Endothelial cell of umbilical vein (primary cell): ENCODE results near the gene PRR23B. TPM values are rescaled to one million over a fixed set of nuclear protein-coding genes. Genes with fewer than 3 reads are reported as not detected.

Experiments used
- BruUV-seq: library from RNA; stranded (reverse); fragments of 400-500 nt; replicated peaks from 2 replicates; lab custom pipeline; 2021; lab: Mats Ljungman, UMichigan
- CTCF ChIA-PET: fragments of 300-600, 350-600 bp; sonication (Branson Sonifier 250); formaldehyde crosslinking; loops from one replicate; lab custom pipeline; 2021; ENCODE audit warnings: antibody characterized with exemption, inconsistent platforms; lab: Charles Lee
- POLR2A ChIA-PET: fragments of 300-600, 350-600 bp; sonication (Branson Sonifier 250); formaldehyde crosslinking; loops from one replicate; lab custom pipeline; 2021; ENCODE audit warnings: antibody characterized with exemption, inconsistent platforms; lab: Charles Lee
- DNase-seq: peaks from one replicate; pipeline ENCODE4 v3.0.0-alpha.2; 2011; ENCODE audit warnings: low read depth, low spot score
- FAIRE-seq: peaks from 2 replicates; lab custom pipeline; 2011; peaks lifted over from hg19 to GRCh38; lab: Jason Lieb, UNC
- H2AFZ ChIP-seq: 2 replicates; pipeline ENCODE4 v1.6.0; 2012; ENCODE audit warnings: low read depth, low read length, control low read depth, inconsistent platforms
- H3K27ac ChIP-seq: 2 replicates; pipeline ENCODE4 v1.5.1; 2011; ENCODE audit warnings: low read depth, mild to moderate bottlenecking, control low read depth, low read length, moderate library complexity; ENCODE audit not compliant: insufficient read depth
- H3K27me3 ChIP-seq, 2 experiments: 2 replicates each; pipeline versions ENCODE4 v1.6.0 to v1.6.1; 2011; ENCODE audit warnings: low read length in 2 of 2, mixed read lengths in 1 of 2; ENCODE audit not compliant: control insufficient read depth in 2 of 2, insufficient read depth in 2 of 2
- H3K36me3 ChIP-seq, 2 experiments: 2 replicates in 1 of 2; 3 replicates in 1 of 2; pipeline ENCODE4 v1.5.1; 2011; ENCODE audit warnings: low read length in 2 of 2, mild to moderate bottlenecking in 1 of 2, moderate library complexity in 1 of 2; ENCODE audit not compliant: control insufficient read depth in 2 of 2, insufficient read depth in 2 of 2; ENCODE audit errors: extremely low read depth in 1 of 2
- H3K4me1 ChIP-seq: 3 replicates; pipeline ENCODE4 v1.5.1; 2011; ENCODE audit warnings: mild to moderate bottlenecking, low read length; ENCODE audit not compliant: control insufficient read depth, insufficient read depth; ENCODE audit errors: extremely low read depth
- H3K4me2 ChIP-seq: 2 replicates; pipeline ENCODE4 v1.6.1; 2011; ENCODE audit warnings: low read length, control low read depth, mixed read lengths; ENCODE audit not compliant: insufficient read depth
- H3K4me3 ChIP-seq, 3 experiments: fragments of 200-600 bp in 1 of 3; sonication (generic), shearing (Covaris generic) in 1 of 3; replicated peaks in 1 of 3; 2 replicates each; pipeline ENCODE4 v1.5.1; 2011 to 2016; ENCODE audit warnings: control low read depth in 3 of 3, low read length in 3 of 3, mild to moderate bottlenecking in 2 of 3, inconsistent platforms in 1 of 3, low read depth in 1 of 3, moderate library complexity in 1 of 3; ENCODE audit not compliant: insufficient read depth in 1 of 3
- H3K79me2 ChIP-seq: 2 replicates; pipeline ENCODE4 v1.6.0; 2012; ENCODE audit warnings: low read length, inconsistent platforms; ENCODE audit not compliant: control insufficient read depth, insufficient read depth
- H3K9ac ChIP-seq: replicated peaks from 2 replicates; pipeline ENCODE3; 2011; ENCODE audit warnings: low read length, control low read depth; ENCODE audit not compliant: insufficient read depth; ENCODE audit errors: extremely low read depth
- H3K9me1 ChIP-seq: replicated peaks from 3 replicates; pipeline ENCODE4 v1.6.0; 2011; ENCODE audit warnings: mild to moderate bottlenecking, low read length; ENCODE audit not compliant: control insufficient read depth, insufficient read depth; ENCODE audit errors: extremely low read depth
- H3K9me3 ChIP-seq: replicated peaks from 2 replicates; pipeline ENCODE4 v1.5.1; 2012; ENCODE audit warnings: low read length, inconsistent platforms; ENCODE audit not compliant: control insufficient read depth, insufficient read depth
- H4K20me1 ChIP-seq: replicated peaks from 2 replicates; pipeline ENCODE3; 2011; ENCODE audit warnings: mild to moderate bottlenecking, low read length; ENCODE audit not compliant: control insufficient read depth, insufficient read depth; ENCODE audit errors: extremely low read depth
- CTCF ChIP-seq, 2 donors: IDR thresholded peaks; 1 replicate in 1 of 2; 2 replicates in 1 of 2; pipeline ENCODE4 v1.5.1; 2011; ENCODE audit warnings: low read length in 2 of 2, mild to moderate bottlenecking in 2 of 2, moderate library complexity in 2 of 2, control low read depth in 1 of 2, inconsistent platforms in 1 of 2, low read depth in 1 of 2; ENCODE audit not compliant: insufficient read depth in 1 of 2; ENCODE audit errors: extremely low read depth in 1 of 2
- EZH2 ChIP-seq: IDR thresholded peaks from 2 replicates; pipeline ENCODE4 v1.6.1; 2012; ENCODE audit warnings: borderline replicate concordance, low read depth, mild to moderate bottlenecking, moderate library complexity, low read length, inconsistent platforms; ENCODE audit not compliant: severe bottlenecking
- FOS ChIP-seq: IDR thresholded peaks from 2 replicates; pipeline ENCODE4 v1.6.1; 2011; ENCODE audit warnings: mild to moderate bottlenecking, low read length, moderate library complexity, borderline replicate concordance; ENCODE audit not compliant: insufficient read depth
- GATA2 ChIP-seq: IDR thresholded peaks from 2 replicates; pipeline ENCODE4 v1.7.0; 2011; ENCODE audit warnings: low read depth, mild to moderate bottlenecking, moderate library complexity, mixed read lengths, low read length; ENCODE audit not compliant: insufficient read length, insufficient read depth
- JUN ChIP-seq: IDR thresholded peaks from 2 replicates; pipeline ENCODE4 v1.6.1; 2011; ENCODE audit warnings: borderline replicate concordance, low read depth; ENCODE audit not compliant: insufficient read length, insufficient read depth
- MAX ChIP-seq: IDR thresholded peaks from 2 replicates; pipeline ENCODE4 v1.6.1; 2011; ENCODE audit not compliant: insufficient read depth, insufficient read length
- MYC ChIP-seq: IDR thresholded peaks from one replicate; pipeline ENCODE4 v1.6.1; 2011; ENCODE audit warnings: mild to moderate bottlenecking, low read depth, low read length
- POLR2A ChIP-seq: IDR thresholded peaks from 2 replicates; pipeline ENCODE4 v1.6.1; 2012; ENCODE audit warnings: low read depth, mild to moderate bottlenecking, control low read depth, low read length
- POLR2AphosphoS5 ChIP-seq: IDR thresholded peaks from 2 replicates; pipeline ENCODE4 v1.6.1; 2012; ENCODE audit warnings: low read depth, mild to moderate bottlenecking, control low read depth, low read length, moderate library complexity; ENCODE audit not compliant: insufficient read depth
- dilution Hi-C: fragments of 300-500 bp; cut with MboI; formaldehyde crosslinking; loops from one replicate; pipeline ENCODE4 v1.15.0; 2019; ENCODE audit warnings: low sequenced_read_pairs; ENCODE audit not compliant: extremely low pct_ligation_motif_present
- intact Hi-C: fragments of 100-400 bp; cut with micrococcal nuclease; formaldehyde crosslinking; loops from one replicate; pipeline ENCODE4 v1.10.0; 2022
- polyA plus RNA-seq, 4 experiments: library from polyadenylated mRNA; depleted of rRNA in 3 of 4; stranded (reverse) in 3 of 4; unstranded in 1 of 4; fragments of >200 nt; gene quantifications; 2 replicates each; pipeline versions ENCODE4 v1.2.1 to v1.2.3, GENCODE V29; 2011 to 2012; ENCODE audit warnings: missing spikeins in 1 of 4
- total RNA-seq: library from RNA; stranded (reverse); gene quantifications from 2 replicates; pipeline ENCODE4 v1.2.3, GENCODE V29; 2021

PRR23B gene
- total and polyA plus RNA-seq, 2 donors (not counting 3 experiments of a cell fraction or from before 2014, with no cell fraction given): not detected

GRCh38 chr3:138971766-138972320, 48.9 kb downstream of the PRR23B start:
- TF ChIP-seq POLR2AphosphoS5 (no peak), POLR2A (no peak), GATA2 (no peak), FOS (no peak), MAX (no peak), CTCF (IDR thresholded peaks at IDR 0.05; ENCODE audit: extremely low read depth in 1 of 2, insufficient read depth in 1 of 2, low read depth in 1 of 2, low read length in 2 of 2) (no peak), EZH2 (no peak), JUN (no peak), MYC (no peak)
- dilution Hi-C loops: no loop called here
- POLR2A ChIA-PET: no interaction called here
- Histone ChIP-seq H3K4me3 (no peak overlapping the region), H4K20me1 (no peaks in the 10 kb centered on the region), H3K9me3 (no peaks in the 10 kb centered on the region), H2AFZ (no peak overlapping the region), H3K27me3 (peaks cover 0 to 2% of the 10 kb centered on the region in 2 experiments), H3K9ac (no peak overlapping the region), H3K27ac (no peak overlapping the region), H3K9me1 (no peaks in the 10 kb centered on the region), H3K4me2 (no peak overlapping the region), H3K79me2 (no peaks in the 10 kb centered on the region), H3K36me3 (no peaks in the 10 kb centered on the region), H3K4me1 (no peaks in the 10 kb centered on the region)
- no peak for DNase-seq
- no peak for FAIRE-seq
- intact Hi-C loops: no loop called here
- CTCF ChIA-PET: interaction anchor here (0.9 to 3.0 kb wide), 6 partner anchors 9 to 140 kb away, joined by 3 to 14 read pairs (median 4); no protein-coding TSS in a partner anchor
- no TSS peak for BruUV-seq

Other genes starting within 250 kb of the PRR23B start
- 28.4 and 29.8 TPM in 2 replicates for gene PIK3CB, start 186.0 kb downstream of the PRR23B start, total RNA-seq
- 6.2 and 9.0 TPM in 2 replicates for gene PIK3CB, start 186.0 kb downstream of the PRR23B start, polyA plus RNA-seq
- gene FOXL2, start 73.8 kb downstream of the PRR23B start, total RNA-seq: 0.12 TPM in 1 of 2 replicates, not detected in the other
- gene FOXL2, start 73.8 kb downstream of the PRR23B start, polyA plus RNA-seq: 0.03 TPM in 1 of 2 replicates, not detected in the other
- gene FOXL2NB, start 73.7 kb downstream of the PRR23B start, total RNA-seq: not detected in 2 replicates
- 0.01 TPM in 1 of 2 replicates, not detected in the other for gene FOXL2NB, start 73.7 kb downstream of the PRR23B start, polyA plus RNA-seq
- gene PRR23A, start 14.7 kb downstream of the PRR23B start, total RNA-seq: not detected in 2 replicates
- gene PRR23A, start 14.7 kb downstream of the PRR23B start, polyA plus RNA-seq: not detected in 2 replicates
- gene PRR23C, start 24.0 kb upstream of the PRR23B start, total RNA-seq: not detected in 2 replicates
- not detected in 2 replicates for gene PRR23C, start 24.0 kb upstream of the PRR23B start, polyA plus RNA-seq